DMS 273 (cell line): ENCODE results near the gene KIF26A.

ENCODE experiments used
- DNase-seq: peaks from one replicate; lab custom pipeline; 2025; ENCODE audit not compliant: unreplicated experiment; lab: John Stamatoyannopoulos, UW

KIF26A gene

DNA sequence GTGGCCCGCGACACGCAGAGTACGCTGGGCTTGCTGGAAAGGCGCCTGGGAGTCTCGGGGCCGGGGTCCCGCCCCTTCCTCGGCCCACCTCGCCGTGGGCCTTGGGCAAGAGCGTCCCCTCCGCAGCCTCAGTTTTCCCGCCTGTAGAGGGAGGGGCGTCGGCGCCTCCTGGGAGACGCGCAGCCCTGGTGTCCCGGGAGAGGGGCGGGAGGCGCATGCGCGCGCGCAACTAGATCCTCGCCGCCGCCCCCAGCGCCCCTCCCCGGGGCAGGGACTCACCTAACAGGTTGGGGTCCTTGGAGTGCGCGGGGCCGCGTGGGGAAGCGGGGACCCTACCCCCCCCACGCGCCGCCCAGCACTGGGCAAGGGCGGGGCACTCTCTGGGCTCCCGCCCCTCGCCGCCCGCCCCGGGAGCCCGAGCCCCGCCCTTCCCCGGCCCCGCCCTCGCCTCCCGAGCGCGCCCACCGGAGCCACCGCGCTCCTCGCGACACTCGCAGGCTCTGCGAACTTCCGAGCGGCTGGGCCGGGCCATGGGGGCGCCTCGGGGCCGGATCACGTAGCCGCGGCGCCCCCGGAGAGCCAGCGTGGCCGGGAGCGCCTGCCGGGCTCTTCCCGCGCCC, at the start of gene KIF26A:
Gene KIF26A, plus strand, starts transcription at position 490 of the 620 bp plus-strand sequence. CDS start 136 bp downstream, outside the sequence.
- DNase-seq = peak; percentile 94

DNA sequence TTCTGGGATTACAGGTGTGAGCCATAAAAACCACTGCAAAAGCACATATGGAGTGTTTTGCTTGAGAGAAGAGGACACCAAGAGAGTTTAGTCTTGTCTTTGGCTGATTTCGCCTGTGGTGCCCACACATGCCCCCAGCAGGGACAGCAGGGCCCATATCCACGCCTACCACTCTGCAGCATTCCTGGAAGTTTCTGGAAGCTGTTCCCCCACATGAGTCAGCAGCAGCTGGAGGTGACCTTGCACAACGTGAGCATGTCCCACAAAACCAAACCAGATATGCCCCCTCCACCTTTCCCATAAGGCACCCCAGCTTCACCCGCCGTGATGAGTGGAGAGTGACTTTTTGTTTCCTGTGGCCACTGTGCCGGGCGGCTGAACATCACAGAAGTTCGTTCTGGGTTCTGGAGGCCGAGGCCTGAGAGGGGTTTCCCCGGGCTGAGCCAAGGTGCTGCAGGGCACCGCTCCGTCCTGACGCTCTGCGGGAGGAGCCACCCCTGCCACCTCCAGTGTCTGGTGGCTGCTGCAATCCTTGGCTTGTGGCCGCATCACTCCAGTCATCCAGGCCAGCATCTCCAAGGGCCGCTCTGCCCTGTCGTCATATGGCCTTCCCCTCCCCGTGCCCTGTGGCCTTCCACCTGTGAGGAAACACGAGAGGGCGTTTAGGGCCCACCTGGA, 48.2 kb upstream of the KIF26A start:
- no peak for DNase-seq

DNA sequence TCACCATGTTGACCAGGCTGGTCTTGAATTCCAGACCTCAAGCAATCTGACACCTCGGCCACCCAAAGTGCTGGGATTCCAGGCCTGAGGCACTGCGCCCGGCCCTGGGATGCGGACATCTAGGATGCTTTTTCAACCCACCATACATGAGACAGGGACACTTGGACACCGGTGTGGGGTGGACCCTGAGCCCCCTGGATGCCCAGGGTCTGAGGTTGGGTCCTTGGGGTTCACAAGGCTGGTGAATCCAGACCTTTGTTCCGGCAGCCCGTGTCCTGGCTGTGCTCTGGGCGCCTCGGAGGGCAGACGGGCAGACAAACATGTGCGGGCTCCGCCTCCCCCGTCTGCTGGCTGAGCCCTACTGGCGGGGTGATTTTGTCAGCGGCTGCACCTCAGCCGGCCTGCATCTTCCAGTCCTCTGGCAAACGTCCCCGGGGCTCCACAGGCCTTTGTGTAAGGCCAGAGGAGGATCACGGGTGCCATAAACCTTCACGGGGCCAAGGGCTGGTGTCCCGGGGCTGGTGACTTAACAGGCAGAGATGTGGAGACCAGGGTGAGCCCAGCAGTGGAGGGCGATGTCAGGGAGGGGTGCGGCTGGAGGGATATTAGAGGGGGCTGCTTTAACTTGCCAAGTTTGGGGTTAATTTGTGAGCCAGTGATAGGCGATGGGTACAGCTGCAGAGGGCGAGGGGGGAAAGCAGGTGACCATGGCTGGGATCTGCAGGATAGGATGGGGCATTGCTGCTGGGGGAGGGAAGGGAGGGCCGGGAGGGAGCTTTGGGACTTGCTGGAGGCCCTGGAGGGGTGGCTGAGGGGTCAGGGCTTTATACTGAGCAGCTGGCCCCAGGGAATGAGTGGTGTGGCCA, 47.1 kb upstream of the KIF26A start:
- DNase-seq = peak; percentile 72

DNA sequence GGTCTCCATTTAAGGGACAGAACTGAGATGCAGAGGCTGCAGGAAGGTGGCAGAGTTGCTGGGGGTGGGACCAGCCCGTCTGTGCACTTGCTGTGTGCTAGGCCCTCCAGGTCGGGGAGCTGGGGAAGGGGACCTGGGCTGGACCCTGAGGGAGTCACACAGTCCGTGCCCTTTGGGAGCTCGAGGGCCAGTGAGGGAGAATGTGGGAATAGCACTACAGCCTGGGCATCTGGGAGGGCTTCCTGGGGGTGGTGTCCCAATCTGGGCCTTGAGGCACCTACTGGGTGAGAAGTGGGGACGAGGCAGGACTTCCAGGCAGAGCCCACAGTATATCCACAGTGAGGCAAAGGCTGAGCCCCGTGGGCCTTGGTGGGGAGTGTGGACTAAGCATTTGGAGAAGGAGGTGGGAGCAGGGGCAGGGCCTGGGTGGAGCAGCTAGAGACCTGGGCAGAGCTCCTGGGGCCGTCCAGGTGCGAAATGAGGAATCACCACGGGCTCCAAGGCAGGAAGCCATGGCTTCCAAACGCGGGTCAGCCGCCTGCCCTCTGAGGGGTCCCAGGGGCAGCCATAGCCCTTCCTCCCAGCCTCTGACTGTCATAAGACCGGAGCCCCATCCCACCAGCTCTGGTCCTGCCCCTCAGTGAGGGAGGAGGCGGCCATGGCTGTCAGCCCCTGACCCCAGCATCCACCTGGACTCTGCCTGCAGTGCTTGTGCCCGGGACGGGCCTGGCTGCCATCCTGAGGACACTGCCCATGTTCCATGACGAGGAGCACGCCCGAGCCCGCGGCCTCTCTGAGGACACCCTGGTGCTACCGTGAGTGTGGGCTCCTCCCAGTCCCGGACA, 46.2 kb upstream of the KIF26A start:
- DNase-seq = no peak

DNA sequence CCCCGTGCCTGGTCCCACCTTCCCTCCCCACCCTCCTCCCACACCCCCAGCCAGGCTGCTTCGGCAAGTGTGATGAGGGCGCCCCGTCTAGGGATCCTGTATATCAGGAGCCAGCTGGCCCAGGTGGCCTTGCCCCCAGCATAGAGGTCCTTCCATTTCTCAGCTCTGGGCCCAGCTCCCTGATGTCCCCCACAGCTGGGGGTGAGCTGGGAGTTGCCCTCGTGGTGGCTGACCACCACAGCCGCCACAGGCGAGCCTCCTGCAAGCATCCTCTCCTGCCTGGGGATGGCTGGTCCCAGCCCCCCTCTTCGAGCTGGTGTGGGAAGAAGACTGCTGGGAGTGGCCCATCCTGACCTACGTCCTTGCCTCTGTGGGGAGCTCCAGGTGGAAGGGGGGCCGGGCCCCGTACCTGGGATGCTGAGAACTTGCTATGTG, 45.4 kb upstream of the KIF26A start:
- DNase-seq = no peak

DNA sequence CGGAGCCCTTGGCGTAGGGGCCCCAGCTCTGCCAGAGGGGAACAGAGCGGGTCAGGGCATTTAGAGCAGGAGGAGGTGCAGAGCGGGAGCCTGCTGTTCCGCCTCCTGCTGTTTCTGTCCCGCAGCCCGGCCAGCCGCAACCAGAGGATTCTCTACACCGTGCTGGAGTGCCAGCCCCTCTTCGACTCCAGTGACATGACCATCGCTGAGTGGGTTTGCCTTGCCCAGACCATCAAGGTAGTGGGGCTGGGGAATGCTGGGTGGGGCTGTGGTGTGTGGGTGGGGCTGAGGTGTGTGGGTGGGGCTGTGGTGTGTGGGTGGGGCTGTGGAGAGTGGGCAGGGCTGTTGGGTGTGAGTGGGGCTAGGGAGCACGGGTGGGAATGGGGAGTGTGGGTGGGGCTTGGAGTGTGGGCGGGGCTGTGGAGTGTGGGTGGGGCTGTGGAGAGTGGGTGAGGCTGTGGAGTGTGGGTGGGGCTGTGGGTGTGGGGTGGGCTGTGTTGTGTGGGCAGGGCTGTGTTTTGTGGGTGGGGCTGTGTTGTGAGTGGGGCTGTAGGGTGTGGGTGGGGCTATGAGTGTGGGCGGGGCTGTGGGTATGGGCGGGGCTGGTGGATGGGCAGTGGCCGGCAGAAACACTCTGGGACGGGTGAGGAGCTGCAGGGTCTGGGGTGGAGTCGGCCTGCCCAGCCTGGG, 44.9 kb upstream of the KIF26A start:
- peak; percentile 31 for DNase-seq

DNA sequence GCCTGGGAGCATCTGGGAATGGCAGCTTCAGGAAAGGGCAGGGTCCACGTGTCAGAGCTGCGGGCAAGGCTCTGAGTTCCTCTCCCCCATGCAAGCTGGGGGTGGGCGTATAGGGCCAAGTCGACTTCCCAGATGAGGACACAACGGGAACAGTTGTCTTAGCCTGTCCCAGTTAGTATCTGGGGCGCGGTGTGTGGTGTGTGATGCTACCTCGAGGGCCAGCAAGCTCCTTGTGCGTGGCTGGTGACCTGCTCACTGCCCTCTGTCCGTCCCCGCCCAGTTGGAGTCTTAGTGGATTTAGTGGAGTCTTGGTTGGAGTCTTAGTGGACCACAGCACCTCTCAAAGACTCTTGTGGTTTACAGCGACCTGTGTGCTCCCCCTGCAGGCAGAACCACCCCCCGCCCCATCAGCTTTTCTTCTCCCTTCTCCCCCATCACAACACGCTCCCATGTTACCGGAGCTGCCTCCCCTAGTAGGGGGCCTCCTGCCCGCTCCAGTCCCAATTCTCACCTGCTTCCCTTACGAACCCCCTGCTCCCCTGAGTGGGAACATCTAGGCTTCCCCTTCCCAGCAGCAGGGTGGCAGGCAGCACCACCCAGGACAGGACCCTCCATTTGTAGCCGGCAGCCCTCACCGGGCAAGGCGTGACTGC, 44.2 kb upstream of the KIF26A start:
- DNase-seq = peak; percentile 40

DNA sequence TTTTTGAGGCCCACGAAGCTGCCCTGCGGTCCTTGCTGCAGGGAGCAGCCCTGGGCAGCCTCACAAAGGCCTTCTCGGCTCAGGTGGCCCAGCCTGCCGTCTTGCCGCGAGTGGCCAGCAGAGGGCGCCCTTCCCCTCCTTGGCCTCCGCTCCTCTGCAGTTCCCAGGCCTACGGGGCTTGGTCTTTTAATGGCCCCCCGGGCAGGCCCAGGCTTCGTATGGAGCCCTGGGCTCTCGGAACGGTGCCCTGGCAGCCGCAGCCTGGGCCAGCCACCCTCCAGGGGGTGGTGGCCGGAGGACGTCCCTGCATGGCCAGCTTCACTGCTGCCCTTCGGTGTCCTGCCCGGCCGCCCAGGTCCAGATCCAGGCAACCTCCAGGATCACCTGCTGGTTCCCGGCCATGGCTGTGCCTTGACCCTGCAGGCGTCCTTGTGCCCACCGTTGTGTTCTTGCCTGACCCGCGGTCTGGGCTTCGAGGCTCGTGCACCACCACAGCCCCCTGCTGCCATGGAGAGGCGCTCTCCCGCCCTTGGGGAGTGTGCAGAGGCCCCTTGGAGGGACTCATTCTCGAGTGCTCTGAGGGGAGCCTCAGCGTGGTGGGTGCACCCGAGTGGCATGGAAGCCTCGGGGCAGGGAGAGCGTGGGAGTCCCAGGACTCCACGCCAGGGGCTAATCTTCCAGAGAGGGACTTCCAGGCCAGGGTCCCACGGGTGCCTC, 43.5 kb upstream of the KIF26A start:
- DNase-seq = peak; percentile 86

DNA sequence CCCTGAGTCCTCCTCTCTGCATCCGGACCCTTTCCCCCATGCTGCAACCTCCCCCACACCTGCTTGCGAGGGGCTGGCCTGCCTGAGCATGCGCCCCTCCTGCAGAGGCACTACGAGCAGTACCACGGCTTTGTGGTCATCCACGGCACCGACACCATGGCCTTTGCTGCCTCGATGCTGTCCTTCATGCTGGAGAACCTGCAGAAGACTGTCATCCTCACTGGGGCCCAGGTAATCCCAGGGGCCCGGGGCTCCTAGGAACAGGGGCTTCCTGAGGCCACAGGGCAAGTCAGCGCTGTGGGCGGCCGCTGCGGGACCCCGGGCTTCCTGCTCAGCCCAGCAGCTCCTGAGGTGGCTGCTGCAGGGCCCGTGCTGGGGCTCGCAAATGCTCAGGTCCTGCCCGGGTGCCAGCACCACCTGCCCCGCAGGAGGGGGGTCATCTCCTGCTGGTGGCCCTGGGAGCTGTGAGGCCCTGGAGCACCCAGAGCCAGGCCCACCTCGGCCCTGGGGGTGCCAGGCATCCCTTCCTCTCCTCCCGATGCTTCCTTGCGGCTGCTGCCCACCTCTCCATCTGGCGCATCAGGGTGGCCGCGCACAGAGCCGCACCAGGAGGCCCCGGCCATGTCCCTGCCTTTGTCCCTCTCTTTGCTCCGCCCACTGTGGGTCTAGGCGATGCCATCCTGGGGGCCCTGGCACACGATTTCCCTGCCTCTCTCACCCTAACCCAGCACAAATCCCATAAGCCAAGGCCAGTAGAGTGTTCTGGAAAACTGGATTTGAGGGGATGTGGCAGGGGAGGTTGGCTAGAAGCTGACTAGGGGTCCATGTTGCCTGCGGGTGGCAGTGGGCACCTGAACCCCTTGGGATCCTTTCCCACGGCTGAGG, 42.7 kb upstream of the KIF26A start:
- DNase-seq = no peak

DNA sequence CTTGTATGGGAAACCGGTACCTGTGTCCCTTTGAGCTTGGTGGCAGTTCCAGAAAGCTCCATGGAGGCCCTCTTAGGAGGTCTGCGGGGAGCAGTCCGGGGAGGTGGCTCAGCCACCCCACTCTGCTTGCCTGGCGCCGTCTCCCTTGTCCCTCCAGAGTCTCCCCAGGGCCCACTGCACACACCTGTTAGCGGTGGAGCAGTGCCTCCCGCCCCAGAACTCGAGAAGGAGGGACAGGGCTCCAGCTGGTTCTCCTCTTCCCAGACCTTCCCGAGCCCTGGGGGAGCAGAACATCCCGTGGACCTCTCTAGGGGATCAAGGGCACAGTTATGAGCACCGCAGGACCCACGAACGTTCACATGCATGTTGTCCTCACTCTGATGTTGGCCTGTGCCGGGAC, 42.1 kb upstream of the KIF26A start:
- DNase-seq = no peak

DNA sequence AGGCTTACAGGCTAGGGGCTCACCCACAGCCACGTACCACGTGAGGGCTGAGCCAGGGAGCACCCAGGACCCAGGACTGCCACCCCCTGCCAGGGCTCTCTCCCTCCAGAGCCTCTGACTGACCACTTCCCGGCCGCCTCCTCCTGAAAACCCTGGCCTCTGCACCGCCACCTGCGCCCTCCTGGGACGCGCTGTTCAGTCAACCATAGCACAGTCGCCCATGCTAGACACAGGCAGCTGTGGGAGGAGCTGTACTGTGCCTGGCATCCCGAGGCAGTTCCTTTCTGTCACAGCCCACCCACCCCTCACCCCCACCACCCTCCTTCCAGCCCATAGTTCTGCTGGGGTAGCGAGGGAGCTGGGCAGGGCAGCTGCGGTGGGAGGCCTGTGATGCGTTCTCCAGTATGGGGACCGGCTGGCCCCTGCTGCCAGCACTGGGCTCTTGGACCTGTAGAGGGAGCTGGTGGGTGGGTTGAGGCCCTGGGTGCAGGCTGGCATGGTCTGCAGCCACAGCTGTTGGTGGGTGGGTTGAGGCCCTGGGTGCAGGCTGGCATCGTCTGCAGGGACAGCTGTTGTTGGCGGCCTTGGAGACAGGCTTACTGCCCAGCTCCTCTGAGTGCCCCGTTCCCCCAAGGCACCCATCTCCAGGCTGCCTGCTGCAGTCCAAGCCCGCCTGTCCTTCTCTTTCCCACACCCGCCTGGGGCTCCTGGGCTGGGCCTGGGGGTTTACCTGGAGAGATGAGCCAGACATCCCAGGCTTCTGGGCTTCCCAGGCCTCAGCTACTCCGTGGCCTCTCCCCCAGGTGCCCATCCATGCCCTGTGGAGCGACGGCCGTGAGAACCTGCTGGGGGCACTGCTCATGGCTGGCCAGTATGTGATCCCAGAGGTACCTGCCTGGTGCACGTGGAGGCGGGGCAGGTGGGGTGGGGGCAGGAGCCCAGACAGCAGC, 41.4 kb upstream of the KIF26A start:
- peak; percentile 90 for DNase-seq

DNA sequence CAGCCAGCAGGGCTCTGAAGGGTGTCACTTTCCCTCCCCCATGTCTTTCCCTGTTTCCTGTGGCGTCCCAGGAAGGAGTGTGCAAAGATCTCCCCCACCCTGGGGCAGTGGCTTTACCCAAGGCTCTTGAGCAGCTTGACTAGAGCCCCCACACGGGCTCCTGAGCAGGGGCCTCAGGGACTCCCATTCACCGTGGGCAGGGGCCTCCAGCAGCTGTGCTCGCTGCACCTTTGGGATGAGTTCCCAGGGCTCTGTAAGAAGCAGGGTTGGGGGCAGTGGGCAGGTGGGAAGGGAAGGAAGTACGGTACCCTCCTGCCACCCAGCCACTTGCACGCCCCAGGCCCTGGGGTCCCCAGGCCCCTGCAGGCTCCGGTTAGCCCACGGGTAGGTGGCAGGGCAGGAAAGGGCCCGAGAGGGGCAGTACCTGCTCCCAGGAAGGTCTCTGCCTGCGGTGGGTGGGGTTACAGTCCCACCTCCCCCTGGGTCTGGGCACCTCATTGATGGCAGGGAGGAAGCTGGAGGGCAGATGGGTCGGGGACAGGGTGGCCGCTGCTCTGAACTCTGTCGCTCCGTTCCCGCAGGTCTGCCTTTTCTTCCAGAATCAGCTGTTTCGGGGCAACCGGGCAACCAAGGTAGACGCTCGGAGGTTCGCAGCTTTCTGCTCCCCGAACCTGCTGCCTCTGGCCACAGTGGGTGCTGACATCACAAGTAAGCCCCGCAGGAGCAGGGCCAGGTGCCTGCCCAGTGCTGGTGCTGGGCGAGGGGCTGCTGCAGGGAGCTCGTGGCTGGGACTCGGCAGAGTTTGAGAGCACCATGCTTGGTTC, 39.9 kb upstream of the KIF26A start:
- no peak for DNase-seq

DNA sequence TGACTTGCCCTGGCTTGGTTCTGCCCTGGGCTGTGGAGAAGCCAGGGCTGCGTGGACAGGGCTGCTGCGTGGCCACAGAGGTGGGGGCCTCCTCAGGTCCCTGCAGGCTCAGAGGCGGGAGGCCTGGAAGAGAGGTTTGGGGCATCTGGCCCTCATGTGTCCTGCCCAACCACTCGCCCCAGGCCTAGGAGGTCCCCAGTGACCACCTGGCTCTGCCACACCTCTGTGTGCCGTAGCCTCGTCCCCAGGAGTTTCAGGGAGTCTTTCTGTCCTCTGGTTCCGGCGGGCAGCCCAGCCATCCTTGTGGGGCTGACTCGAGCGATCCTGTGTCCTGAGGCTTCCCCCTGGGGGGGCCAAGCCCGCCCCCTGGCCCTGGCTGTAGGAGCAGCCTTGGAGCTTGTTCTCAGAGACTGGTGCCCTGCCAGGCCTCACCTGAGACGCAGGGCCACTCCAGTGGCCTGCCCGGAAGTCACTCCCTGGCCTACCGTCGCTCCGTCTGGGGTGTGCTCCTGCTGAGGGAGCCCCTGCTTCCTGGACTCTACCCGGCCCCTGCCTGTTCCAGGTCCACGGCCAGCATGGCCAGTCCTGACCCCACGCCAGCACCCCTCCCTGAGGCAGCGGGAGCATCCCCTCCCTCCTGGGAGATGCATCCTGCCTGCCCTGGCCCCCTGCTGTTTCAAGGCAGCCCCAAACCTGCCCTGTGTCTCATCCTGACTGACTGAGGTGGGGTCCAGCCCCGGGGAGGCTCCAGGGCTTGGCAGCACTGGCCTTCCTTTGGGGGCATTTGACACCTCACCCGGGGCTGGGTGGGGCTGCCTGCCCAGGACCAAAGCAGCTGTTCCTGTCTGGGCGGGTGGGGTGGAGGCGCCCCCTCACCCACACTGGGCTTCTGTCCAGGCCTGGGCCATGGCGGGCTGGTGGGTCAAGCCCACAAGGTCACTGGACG, 39.0 kb upstream of the KIF26A start:
- DNase-seq = no peak

DNA sequence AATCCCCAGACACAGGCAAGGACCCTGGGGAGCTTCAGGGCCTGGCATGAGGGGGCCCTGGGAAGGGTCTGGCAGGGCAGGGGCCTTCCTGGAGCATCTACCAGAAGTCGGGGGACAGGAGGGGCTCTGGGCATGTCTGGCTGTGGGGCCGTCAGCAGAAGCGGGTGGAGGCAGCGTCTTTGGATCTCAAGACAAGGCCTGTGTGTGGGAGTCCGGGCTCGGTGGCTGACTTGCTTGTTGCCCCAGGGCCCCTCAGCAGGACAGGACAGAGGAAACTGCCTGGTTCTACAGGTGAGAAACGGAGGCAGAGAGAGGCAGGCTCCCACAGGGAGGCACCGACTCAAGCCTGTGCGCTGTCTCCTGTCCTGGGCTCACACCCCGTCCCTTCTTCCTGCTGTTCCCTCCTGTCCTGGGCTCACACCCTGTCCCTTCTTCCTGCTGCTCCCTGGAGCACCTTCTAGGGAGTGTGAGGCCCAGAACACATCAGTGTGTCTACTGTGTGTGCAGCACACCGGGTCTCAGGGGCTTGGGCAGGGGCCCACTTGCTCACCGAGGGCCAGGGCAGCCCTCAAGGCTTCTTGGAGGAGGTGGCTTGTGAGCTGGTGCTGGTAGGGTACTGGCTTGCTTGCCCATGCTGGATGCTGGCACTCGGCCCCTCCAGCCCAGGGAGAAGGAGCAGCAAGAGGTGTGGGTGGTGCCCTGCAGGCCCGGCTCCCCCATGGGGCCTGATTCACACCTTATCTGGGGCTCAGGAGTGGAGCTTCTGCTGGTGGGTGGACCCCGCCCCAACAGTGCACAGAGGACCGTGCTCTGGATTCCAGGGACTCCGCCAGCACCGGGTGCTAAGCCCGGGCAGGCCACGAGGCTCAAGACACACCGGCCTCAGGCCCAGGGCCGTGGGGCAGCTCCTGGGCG, 38.0 kb upstream of the KIF26A start:
- no peak for DNase-seq
